CD14-positive monocyte (primary cell): Measurements from ENCODE around the gene MKRN1. TPM values are rescaled to one million over a fixed set of nuclear protein-coding genes. Genes with fewer than 3 reads are reported as not detected.

Source experiments
- DNase-seq, 3 donors: peaks; one replicate each; pipeline ENCODE4 v3.0.0-alpha.2; 2011 to 2022
- H2AFZ ChIP-seq: 2 replicates; pipeline ENCODE4 v1.6.0; 2012; ENCODE audit warnings: mild to moderate bottlenecking, low read depth, low read length, inconsistent platforms; ENCODE audit not compliant: insufficient read depth, poor library complexity, severe bottlenecking
- H3K27ac ChIP-seq, 2 donors: 1 replicate in 1 of 2; 2 replicates in 1 of 2; pipeline ENCODE4 v1.5.1; 2012 to 2013; ENCODE audit warnings: low read length in 2 of 2, control low read depth in 1 of 2, inconsistent platforms in 1 of 2, low read depth in 1 of 2, mild to moderate bottlenecking in 1 of 2
- H3K27me3 ChIP-seq, 2 donors: one replicate each; pipeline versions ENCODE4 v1.6.0 to v1.6.1; 2011 to 2013; ENCODE audit warnings: low read length in 2 of 2; ENCODE audit not compliant: control insufficient read depth in 2 of 2, insufficient read depth in 2 of 2
- H3K36me3 ChIP-seq, 2 donors: replicated peaks in 1 of 2; 1 replicate in 1 of 2; 2 replicates in 1 of 2; pipeline versions ENCODE4 v1.5.1 to v1.6.1; 2012 to 2013; ENCODE audit warnings: low read length in 2 of 2, control low read depth in 1 of 2, inconsistent platforms in 1 of 2, mild to moderate bottlenecking in 1 of 2; ENCODE audit not compliant: insufficient read depth in 2 of 2, control insufficient read depth in 1 of 2
- H3K4me1 ChIP-seq, 2 donors: 1 replicate in 1 of 2; 2 replicates in 1 of 2; pipeline versions ENCODE4 v1.5.1 to v1.6.1; 2012 to 2013; ENCODE audit warnings: low read length in 2 of 2, control low read depth in 1 of 2, inconsistent platforms in 1 of 2, mild to moderate bottlenecking in 1 of 2, moderate library complexity in 1 of 2; ENCODE audit not compliant: insufficient read depth in 2 of 2, control insufficient read depth in 1 of 2
- H3K4me2 ChIP-seq: replicated peaks from 2 replicates; pipeline ENCODE3; 2012; ENCODE audit warnings: low read length, moderate library complexity, mild to moderate bottlenecking; ENCODE audit not compliant: poor library complexity, severe bottlenecking; ENCODE audit errors: extremely low read depth
- H3K4me3 ChIP-seq, 3 experiments: fragments of 200-600 bp in 1 of 3; sonication (generic) in 1 of 3; replicated peaks in 1 of 3; 1 replicate in 2 of 3; 2 replicates in 1 of 3; pipeline ENCODE4 v1.5.1; 2011 to 2013; ENCODE audit warnings: low read length in 3 of 3, mild to moderate bottlenecking in 3 of 3, control low read depth in 2 of 3, low read depth in 2 of 3, inconsistent platforms in 1 of 3, moderate library complexity in 1 of 3
- H3K79me2 ChIP-seq: 2 replicates; pipeline ENCODE4 v1.6.0; 2012; ENCODE audit warnings: mild to moderate bottlenecking, control low read depth, inconsistent platforms, low read length, moderate library complexity; ENCODE audit not compliant: insufficient read depth
- H3K9ac ChIP-seq: 2 replicates; pipeline ENCODE4 v1.6.0; 2017; ENCODE audit warnings: low read length, mild to moderate bottlenecking; ENCODE audit not compliant: insufficient read depth, poor library complexity, severe bottlenecking
- H3K9me3 ChIP-seq, 2 donors: replicated peaks in 1 of 2; 1 replicate in 1 of 2; 2 replicates in 1 of 2; pipeline versions ENCODE4 v1.5.1 to v1.6.1; 2012 to 2013; ENCODE audit warnings: low read length in 2 of 2, control low read depth in 1 of 2; ENCODE audit not compliant: control insufficient read depth in 1 of 2, insufficient read depth in 1 of 2
- H4K20me1 ChIP-seq: 2 replicates; pipeline ENCODE4 v1.6.0; 2012; ENCODE audit warnings: mild to moderate bottlenecking, low read length, control low read depth, moderate library complexity; ENCODE audit not compliant: insufficient read depth
- H3K27ac Mint-ChIP-seq, 7 donors: one replicate each; pipeline ENCODE4 v1.8.0; 2020; ENCODE audit warnings: mild to moderate bottlenecking in 7 of 7, mixed read lengths in 7 of 7, moderate library complexity in 6 of 7, inconsistent platforms in 2 of 7
- H3K27me3 Mint-ChIP-seq, 3 donors: one replicate each; pipeline ENCODE4 v1.8.0; 2021 to 2022; ENCODE audit warnings: low read depth in 3 of 3, mild to moderate bottlenecking in 3 of 3, mixed read lengths in 3 of 3, moderate library complexity in 3 of 3, inconsistent platforms in 1 of 3
- H3K36me3 Mint-ChIP-seq, 2 donors: one replicate each; pipeline ENCODE4 v1.8.0; 2020; ENCODE audit warnings: mixed read lengths in 2 of 2, inconsistent platforms in 1 of 2, mild to moderate bottlenecking in 1 of 2
- H3K4me1 Mint-ChIP-seq: one replicate; pipeline ENCODE4 v1.8.0; 2020; ENCODE audit warnings: mild to moderate bottlenecking, mixed read lengths
- H3K4me3 Mint-ChIP-seq, 2 donors: one replicate each; pipeline ENCODE4 v1.8.0; 2020; ENCODE audit warnings: mild to moderate bottlenecking in 2 of 2, mixed read lengths in 2 of 2, moderate library complexity in 1 of 2
- H3K9me3 Mint-ChIP-seq, 7 donors: one replicate each; pipeline ENCODE4 v1.8.0; 2020 to 2022; ENCODE audit warnings: mixed read lengths in 7 of 7, mild to moderate bottlenecking in 6 of 7, moderate library complexity in 6 of 7, inconsistent platforms in 2 of 7
- WGBS: methylation state at CpG from one replicate; pipeline ENCODE4 v1.1.5; 2013; ENCODE audit warnings: missing lambda C conversion rate; ENCODE audit not compliant: insufficient coverage; 5-methylcytosine and 5-hydroxymethylcytosine counted together
- intact Hi-C, 2 donors: fragments of 100-400 bp; cut with micrococcal nuclease; formaldehyde crosslinking; loops; one replicate each; pipeline versions ENCODE4 v1.15.0 to v1.15.1; 2023
- polyA plus RNA-seq, 3 donors: library from polyadenylated mRNA; depleted of rRNA in 1 of 3; unstranded in 2 of 3; stranded (reverse) in 1 of 3; fragments of 300-500 nt in 2 of 3; fragments of >200 nt in 1 of 3; fragmentation: Illumina TruSeq in 2 of 3; gene quantifications; 1 replicate in 2 of 3; 2 replicates in 1 of 3; pipeline ENCODE4 v1.2.3, GENCODE V29; 2012 to 2021
- TF ChIP-seq, protein P1 (sequence below): fragments of 200-600 bp; IDR thresholded peaks from one replicate; pipeline ENCODE4 v1.8.0; 2022; ENCODE audit warnings: antibody characterized with exemption, mild to moderate bottlenecking

Gene MKRN1
- polyA plus RNA-seq, 3 donors, result 88.4 to 160 (median 127) TPM

DNA sequence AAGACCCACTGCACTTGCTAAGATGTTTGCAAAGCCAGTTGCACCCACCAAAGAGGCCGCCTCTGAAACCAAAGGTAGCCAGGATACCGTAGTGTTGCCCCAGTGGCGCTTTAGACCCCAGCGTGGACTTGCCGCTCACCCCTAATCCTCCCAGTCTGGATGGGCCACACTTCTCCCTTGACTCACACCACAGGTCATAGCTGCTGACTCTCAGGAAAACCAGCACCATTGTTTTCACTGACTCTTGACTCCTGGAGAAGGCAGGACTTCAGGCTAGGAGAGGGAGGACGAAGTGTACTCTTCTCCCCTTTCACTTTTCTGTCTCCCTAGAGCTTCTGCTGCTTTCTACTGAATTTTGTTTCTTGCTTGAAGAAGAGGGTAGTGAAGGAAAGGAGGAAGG lies 53.2 kb downstream of the MKRN1 start:
- no peak overlapping the region for H3K27ac Mint-ChIP-seq
- peaks cover 2% of the 10 kb centered on the region for H3K4me1 Mint-ChIP-seq
- H3K36me3 Mint-ChIP-seq, result no peaks in the 10 kb centered on the region
- Histone ChIP-seq H3K79me2 (no peaks in the 10 kb centered on the region), H2AFZ (no peak overlapping the region), H4K20me1 (no peaks in the 10 kb centered on the region), H3K4me3 (no peak overlapping the region), H3K4me2 (no peak overlapping the region), H3K27ac (no peak overlapping the region), H3K9ac (no peak overlapping the region), H3K9me3 (no peaks in the 10 kb centered on the region), H3K4me1 (no peaks in the 10 kb centered on the region), H3K27me3 (no peaks in the 10 kb centered on the region), H3K36me3 (no peaks in the 10 kb centered on the region)
- WGBS, result 98% methylated on average over 5 of the region's 6 CpGs
- H3K9me3 Mint-ChIP-seq, result peaks cover 0 to 6% (median 0%) of the 10 kb centered on the region in 7 donors
- intact Hi-C loops, result no loop called here
- DNase-seq, result no peak
- H3K4me3 Mint-ChIP-seq, result no peak overlapping the region
- peaks cover 9 to 13% (median 11%) of the 10 kb centered on the region in 3 donors for H3K27me3 Mint-ChIP-seq
- TF ChIP-seq, protein P1, sequence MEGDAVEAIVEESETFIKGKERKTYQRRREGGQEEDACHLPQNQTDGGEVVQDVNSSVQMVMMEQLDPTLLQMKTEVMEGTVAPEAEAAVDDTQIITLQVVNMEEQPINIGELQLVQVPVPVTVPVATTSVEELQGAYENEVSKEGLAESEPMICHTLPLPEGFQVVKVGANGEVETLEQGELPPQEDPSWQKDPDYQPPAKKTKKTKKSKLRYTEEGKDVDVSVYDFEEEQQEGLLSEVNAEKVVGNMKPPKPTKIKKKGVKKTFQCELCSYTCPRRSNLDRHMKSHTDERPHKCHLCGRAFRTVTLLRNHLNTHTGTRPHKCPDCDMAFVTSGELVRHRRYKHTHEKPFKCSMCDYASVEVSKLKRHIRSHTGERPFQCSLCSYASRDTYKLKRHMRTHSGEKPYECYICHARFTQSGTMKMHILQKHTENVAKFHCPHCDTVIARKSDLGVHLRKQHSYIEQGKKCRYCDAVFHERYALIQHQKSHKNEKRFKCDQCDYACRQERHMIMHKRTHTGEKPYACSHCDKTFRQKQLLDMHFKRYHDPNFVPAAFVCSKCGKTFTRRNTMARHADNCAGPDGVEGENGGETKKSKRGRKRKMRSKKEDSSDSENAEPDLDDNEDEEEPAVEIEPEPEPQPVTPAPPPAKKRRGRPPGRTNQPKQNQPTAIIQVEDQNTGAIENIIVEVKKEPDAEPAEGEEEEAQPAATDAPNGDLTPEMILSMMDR, result no peak

DNA sequence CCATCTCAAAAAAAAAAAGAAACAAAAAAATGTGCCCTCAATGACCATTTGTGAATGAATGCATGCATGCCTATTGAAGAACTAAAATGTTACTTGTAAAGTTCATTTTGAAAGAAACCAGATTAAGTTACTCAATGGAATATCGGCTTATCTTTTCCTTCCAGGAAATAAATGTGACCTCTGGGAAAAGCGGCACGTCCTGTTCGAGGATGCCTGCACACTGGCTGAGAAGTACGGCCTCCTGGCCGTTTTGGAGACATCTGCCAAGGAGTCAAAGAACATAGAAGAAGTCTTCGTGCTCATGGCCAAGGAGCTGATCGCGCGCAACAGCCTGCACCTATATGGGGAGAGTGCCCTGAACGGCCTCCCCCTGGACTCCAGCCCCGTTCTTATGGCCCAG lies 53.6 kb downstream of the MKRN1 start:
- peaks cover 0 to 3% (median 0%) of the 10 kb centered on the region in 7 donors for H3K9me3 Mint-ChIP-seq
- Histone ChIP-seq H3K4me3 (no peak overlapping the region), H2AFZ (no peak overlapping the region), H4K20me1 (no peaks in the 10 kb centered on the region), H3K79me2 (no peaks in the 10 kb centered on the region), H3K27ac (no peak overlapping the region), H3K27me3 (no peaks in the 10 kb centered on the region), H3K4me2 (no peak overlapping the region), H3K36me3 (no peaks in the 10 kb centered on the region), H3K9ac (no peak overlapping the region), H3K4me1 (no peaks in the 10 kb centered on the region), H3K9me3 (no peaks in the 10 kb centered on the region)
- H3K27ac Mint-ChIP-seq, result no peak overlapping the region
- H3K36me3 Mint-ChIP-seq, result no peaks in the 10 kb centered on the region
- H3K27me3 Mint-ChIP-seq, result peaks cover 9 to 11% (median 11%) of the 10 kb centered on the region in 3 donors
- DNase-seq, result no peak
- WGBS, result over 99% methylated on average over 12 of the region's 12 CpGs
- H3K4me1 Mint-ChIP-seq, result peaks cover 2% of the 10 kb centered on the region
- TF ChIP-seq, protein P1, result no peak
- intact Hi-C loops, result no loop called here
- H3K4me3 Mint-ChIP-seq, result no peak overlapping the region
